HEK293 (cell line): ENCODE results near the gene PCDH8.

Experiments used
- CTCF ChIA-PET: fragments of 350-600 bp; formaldehyde crosslinking; extraction: SDS; loops from one replicate; lab custom pipeline; 2021; ENCODE audit warnings: antibody characterized with exemption; lab: Yijun Ruan, JAX
- POLR2A ChIA-PET: fragments of 300-600 bp; formaldehyde crosslinking; extraction: SDS; loops from one replicate; lab custom pipeline; 2020; ENCODE audit warnings: antibody characterized with exemption, inconsistent platforms; lab: Yijun Ruan, JAX
- H3K27ac ChIP-seq: fragments of 200-500 bp; sonication (Bioruptor generic); 2 replicates; pipeline ENCODE4 v1.5.1; 2014; ENCODE audit warnings: low read depth, low read length, control low read depth, inconsistent platforms; ENCODE audit errors: extremely low read depth
- H3K36me3 ChIP-seq, 2 experiments: fragments of 200-500 bp in 1 of 2; sonication (Bioruptor generic) in 1 of 2; 1 replicate in 1 of 2; 2 replicates in 1 of 2; pipeline ENCODE4 v1.5.1; 2014 to 2017; ENCODE audit warnings: inconsistent platforms in 2 of 2, low read length in 2 of 2; ENCODE audit not compliant: control insufficient read depth in 2 of 2, insufficient read depth in 1 of 2
- H3K4me1 ChIP-seq: fragments of 200-500 bp; sonication (Bioruptor generic); 2 replicates; pipeline ENCODE4 v1.5.1; 2014; ENCODE audit warnings: mild to moderate bottlenecking, low read length, inconsistent platforms; ENCODE audit not compliant: control insufficient read depth, insufficient read depth
- H3K4me3 ChIP-seq: 2 replicates; pipeline ENCODE4 v1.5.1; 2011; ENCODE audit warnings: low read depth, mild to moderate bottlenecking, control low read depth, low read length, moderate library complexity
- H3K9me3 ChIP-seq: fragments of 200-500 bp; sonication (Bioruptor generic); 2 replicates; pipeline ENCODE4 v1.5.1; 2014; ENCODE audit warnings: low read depth, low read length, inconsistent platforms; ENCODE audit not compliant: control insufficient read depth, insufficient read depth
- FEZF1 ChIP-seq: fragments of 450-650 bp; formaldehyde crosslinking; IDR thresholded peaks from 2 replicates; pipeline ENCODE4 v1.5.1; 2016; ENCODE audit warnings: missing biosample characterization, missing genetic modification characterization
- OVOL3 ChIP-seq: fragments of 450-650 bp; formaldehyde crosslinking; IDR thresholded peaks from 2 replicates; pipeline ENCODE4 v1.5.1; 2016; ENCODE audit warnings: missing biosample characterization, missing genetic modification characterization
- PRDM10 ChIP-seq: fragments of 450-650 bp; formaldehyde crosslinking; IDR thresholded peaks from 2 replicates; pipeline ENCODE4 v1.5.1; 2016; ENCODE audit warnings: missing biosample characterization, missing genetic modification characterization
- SP2 ChIP-seq: fragments of 450-650 bp; formaldehyde crosslinking; IDR thresholded peaks from 2 replicates; pipeline ENCODE4 v1.5.1; 2016; ENCODE audit warnings: missing biosample characterization, missing genetic modification characterization
- WT1 ChIP-seq: fragments of 450-650 bp; formaldehyde crosslinking; IDR thresholded peaks from 2 replicates; pipeline ENCODE4 v1.5.1; 2016; ENCODE audit warnings: missing biosample characterization, missing genetic modification characterization
- ZBTB11 ChIP-seq: fragments of 450-650 bp; formaldehyde crosslinking; conservative IDR thresholded peaks from 2 replicates; pipeline ENCODE4 v1.5.1; 2016; ENCODE audit warnings: low read depth, missing biosample characterization, missing genetic modification characterization
- ZBTB17 ChIP-seq: fragments of 450-650 bp; formaldehyde crosslinking; IDR thresholded peaks from 2 replicates; pipeline ENCODE4 v1.5.1; 2016; ENCODE audit warnings: missing biosample characterization, missing genetic modification characterization
- ZBTB48 ChIP-seq: fragments of 450-650 bp; formaldehyde crosslinking; IDR thresholded peaks from 2 replicates; pipeline ENCODE4 v1.5.1; 2016; ENCODE audit warnings: missing biosample characterization, missing genetic modification characterization
- ZFP41 ChIP-seq: fragments of 450-650 bp; formaldehyde crosslinking; IDR thresholded peaks from 2 replicates; pipeline ENCODE4 v1.5.1; 2016; ENCODE audit warnings: missing biosample characterization, missing genetic modification characterization, borderline replicate concordance
- ZNF16 ChIP-seq: fragments of 450-650 bp; formaldehyde crosslinking; IDR thresholded peaks from 2 replicates; pipeline ENCODE4 v1.5.1; 2016; ENCODE audit warnings: low read depth, missing biosample characterization, missing genetic modification characterization
- ZNF174 ChIP-seq: fragments of 450-650 bp; formaldehyde crosslinking; IDR thresholded peaks from 2 replicates; pipeline ENCODE4 v1.5.0; 2017; ENCODE audit warnings: missing biosample characterization, mild to moderate bottlenecking, missing genetic modification characterization
- ZNF202 ChIP-seq: fragments of 450-650 bp; formaldehyde crosslinking; IDR thresholded peaks from 2 replicates; pipeline ENCODE4 v1.5.1; 2016; ENCODE audit warnings: missing biosample characterization, missing genetic modification characterization, borderline replicate concordance
- ZNF248 ChIP-seq: fragments of 450-650 bp; formaldehyde crosslinking; IDR thresholded peaks from 2 replicates; pipeline ENCODE4 v1.5.1; 2017; ENCODE audit warnings: missing biosample characterization, missing genetic modification characterization
- ZNF354C ChIP-seq: fragments of 450-650 bp; formaldehyde crosslinking; IDR thresholded peaks from 2 replicates; pipeline ENCODE4 v1.5.1; 2016; ENCODE audit warnings: missing biosample characterization, missing genetic modification characterization, low read depth, borderline replicate concordance
- ZNF366 ChIP-seq: fragments of 450-650 bp; formaldehyde crosslinking; conservative IDR thresholded peaks from 2 replicates; pipeline ENCODE4 v1.5.1; 2016; ENCODE audit warnings: missing biosample characterization, missing genetic modification characterization
- ZNF416 ChIP-seq: fragments of 450-650 bp; formaldehyde crosslinking; IDR thresholded peaks from 2 replicates; pipeline ENCODE4 v1.5.1; 2016; ENCODE audit warnings: missing biosample characterization, missing genetic modification characterization
- ZNF645 ChIP-seq: fragments of 450-650 bp; formaldehyde crosslinking; IDR thresholded peaks from 2 replicates; pipeline ENCODE4; 2016; ENCODE audit warnings: missing biosample characterization, missing genetic modification characterization
- ZNF692 ChIP-seq: fragments of 450-650 bp; formaldehyde crosslinking; IDR thresholded peaks from 2 replicates; pipeline ENCODE4 v1.5.1; 2016; ENCODE audit warnings: missing biosample characterization, missing genetic modification characterization

PCDH8 gene

GRCh38 chr13:52809310-52809769 is 39.1 kb downstream of the PCDH8 start (continued):
- 0 out of 2 replicates have a peak, but pooled peaks have one; percentile 32 for TF ChIP-seq PRDM10
- no peak for TF ChIP-seq FEZF1 (tag by site-specific recombination)

GRCh38 chr13:52808842-52809219 is 39.6 kb downstream of the PCDH8 start:
- no peak for TF ChIP-seq ZNF16 (tag by site-specific recombination)
- no peak for TF ChIP-seq ZNF416 (tag by site-specific recombination)
- TF ChIP-seq OVOL3 = no peak
- no peak for TF ChIP-seq WT1 (tag by site-specific recombination)
- no peak for TF ChIP-seq ZBTB11 (tag by site-specific recombination)
- no peak for TF ChIP-seq ZNF174 (tag by site-specific recombination)
- no peak for TF ChIP-seq ZNF202 (tag by site-specific recombination)
- TF ChIP-seq ZNF248 (tag by site-specific recombination) = no peak
- no peak for TF ChIP-seq ZNF354C (tag by site-specific recombination)
- no peak for TF ChIP-seq ZNF366 (tag by site-specific recombination)
- no peak for TF ChIP-seq ZBTB17 (tag by site-specific recombination)
- no peak for TF ChIP-seq ZNF645
- Histone ChIP-seq H3K4me1 (peaks cover 12% of the 10 kb centered on the region), H3K36me3 (no peaks in the 10 kb centered on the region), H3K4me3 (no peak overlapping the region), H3K27ac (no peak overlapping the region), H3K9me3 (no peaks in the 10 kb centered on the region)
- ChIA-PET CTCF (interaction anchor here (0.6 to 3.0 kb wide), 28 partner anchors 9 to 382 kb away, joined by 3 to 26 read pairs (median 4); partner anchors contain the start of gene SUGT1), POLR2A (interaction anchor here (0.7 to 1.3 kb wide), 2 partner anchors 117 to 156 kb away, joined by 3 to 6 read pairs; partner anchors contain the start of gene SUGT1)

GRCh38 chr13:52806029-52806428 is 42.4 kb downstream of the PCDH8 start:
- POLR2A ChIA-PET = no interaction called here
- H3K36me3 ChIP-seq = no peaks in the 10 kb centered on the region
- H3K27ac ChIP-seq = no peak overlapping the region
- H3K4me1 ChIP-seq = peaks cover 15% of the 10 kb centered on the region
- no peak overlapping the region for H3K4me3 ChIP-seq
- TF ChIP-seq ZNF692 = no peak
- TF ChIP-seq SP2 (tag by site-specific recombination) = no peak
- no peak for TF ChIP-seq ZFP41
- no peak for TF ChIP-seq ZNF366 (tag by site-specific recombination)
- no peak for TF ChIP-seq ZBTB48
- CTCF ChIA-PET = interaction anchor here (0.6 to 2.6 kb wide), 3 partner anchors 23 to 141 kb away, joined by 3 to 18 read pairs (median 3); no protein-coding TSS in a partner anchor
- H3K9me3 ChIP-seq = no peaks in the 10 kb centered on the region
